Measurements from ENCODE around the gene SMIM36.

SMIM36 gene

DNA sequence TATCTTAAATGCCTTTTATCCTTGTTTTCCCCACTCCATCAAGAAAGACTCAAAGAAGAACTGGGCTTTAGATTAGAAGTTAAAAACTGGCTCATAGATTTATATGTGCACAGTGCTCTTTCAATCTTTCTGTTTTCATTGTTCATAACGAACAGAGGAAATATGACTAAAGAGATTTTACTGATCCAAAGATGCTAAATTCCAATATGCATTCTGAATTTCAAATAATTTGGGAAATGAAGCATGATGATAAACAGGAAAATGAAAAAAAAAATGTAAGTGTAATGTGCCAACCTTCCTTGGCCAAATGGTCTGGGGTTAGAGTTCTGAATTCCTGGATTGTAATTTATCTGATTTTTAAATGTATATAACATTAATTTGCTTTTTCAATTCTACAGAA is 25.0 kb upstream of the SMIM36 start:
- H3K79me2 ChIP-seq (ENCODE audit: insufficient read depth, low read depth), result no peaks in the 10 kb centered on the region

DNA sequence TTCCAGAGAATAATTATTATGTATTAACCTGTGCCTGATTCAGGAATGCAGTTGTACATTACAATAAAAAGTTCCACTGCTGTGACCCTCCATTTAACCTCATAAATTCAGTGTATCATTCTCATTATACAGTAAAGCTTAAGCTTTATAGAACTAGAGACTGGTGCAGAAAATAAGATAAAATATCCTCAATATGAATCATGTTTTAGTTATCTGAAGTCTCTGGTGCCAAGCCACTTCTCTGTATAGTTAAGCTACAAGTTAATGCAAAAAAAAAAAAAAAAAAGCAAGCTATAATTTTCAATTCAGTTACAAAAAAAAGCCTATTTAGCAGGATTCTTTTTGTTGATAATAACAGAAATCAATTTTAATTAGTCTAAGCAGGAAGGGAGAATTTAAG is 22.4 kb upstream of the SMIM36 start:
- TF ChIP-seq, protein P1, sequence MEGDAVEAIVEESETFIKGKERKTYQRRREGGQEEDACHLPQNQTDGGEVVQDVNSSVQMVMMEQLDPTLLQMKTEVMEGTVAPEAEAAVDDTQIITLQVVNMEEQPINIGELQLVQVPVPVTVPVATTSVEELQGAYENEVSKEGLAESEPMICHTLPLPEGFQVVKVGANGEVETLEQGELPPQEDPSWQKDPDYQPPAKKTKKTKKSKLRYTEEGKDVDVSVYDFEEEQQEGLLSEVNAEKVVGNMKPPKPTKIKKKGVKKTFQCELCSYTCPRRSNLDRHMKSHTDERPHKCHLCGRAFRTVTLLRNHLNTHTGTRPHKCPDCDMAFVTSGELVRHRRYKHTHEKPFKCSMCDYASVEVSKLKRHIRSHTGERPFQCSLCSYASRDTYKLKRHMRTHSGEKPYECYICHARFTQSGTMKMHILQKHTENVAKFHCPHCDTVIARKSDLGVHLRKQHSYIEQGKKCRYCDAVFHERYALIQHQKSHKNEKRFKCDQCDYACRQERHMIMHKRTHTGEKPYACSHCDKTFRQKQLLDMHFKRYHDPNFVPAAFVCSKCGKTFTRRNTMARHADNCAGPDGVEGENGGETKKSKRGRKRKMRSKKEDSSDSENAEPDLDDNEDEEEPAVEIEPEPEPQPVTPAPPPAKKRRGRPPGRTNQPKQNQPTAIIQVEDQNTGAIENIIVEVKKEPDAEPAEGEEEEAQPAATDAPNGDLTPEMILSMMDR (conservative IDR thresholded peaks at IDR 0.05; ENCODE audit: low read depth, low read length), result no peak
- Histone ChIP-seq H3K4me3 (IDR thresholded peaks at IDR 0.05; ENCODE audit: insufficient read depth, low read depth, low read length) (no peak overlapping the region), H3K4me1 (ENCODE audit: low read depth, poor library complexity, severe bottlenecking) (no peaks in the 10 kb centered on the region), H3K4me2 (no peak overlapping the region), H3K9ac (no peak overlapping the region), H3K27ac (no peak overlapping the region), H2AFZ (ENCODE audit: low read depth) (no peak overlapping the region), H4K20me1 (ENCODE audit: insufficient read depth) (no peaks in the 10 kb centered on the region), H3K79me2 (ENCODE audit: insufficient read depth, low read depth) (no peaks in the 10 kb centered on the region), H3K36me3 (ENCODE audit: insufficient read depth) (no peaks in the 10 kb centered on the region), H3K27me3 (ENCODE audit: insufficient read depth, low read depth) (no peaks in the 10 kb centered on the region)

More for the DNA sequence above, 25.0 kb upstream of the SMIM36 start:
- Histone ChIP-seq H3K27ac (no peak overlapping the region), H3K4me1 (ENCODE audit: low read depth, poor library complexity, severe bottlenecking) (no peaks in the 10 kb centered on the region), H3K9ac (no peak overlapping the region), H3K4me3 (IDR thresholded peaks at IDR 0.05; ENCODE audit: insufficient read depth, low read depth, low read length) (no peak overlapping the region), H2AFZ (ENCODE audit: low read depth) (no peak overlapping the region), H4K20me1 (ENCODE audit: insufficient read depth) (no peaks in the 10 kb centered on the region), H3K27me3 (ENCODE audit: insufficient read depth, low read depth) (no peaks in the 10 kb centered on the region), H3K36me3 (ENCODE audit: insufficient read depth) (no peaks in the 10 kb centered on the region), H3K4me2 (no peak overlapping the region)
- TF ChIP-seq, protein P1 (conservative IDR thresholded peaks at IDR 0.05; ENCODE audit: low read depth, low read length), result no peak

DNA sequence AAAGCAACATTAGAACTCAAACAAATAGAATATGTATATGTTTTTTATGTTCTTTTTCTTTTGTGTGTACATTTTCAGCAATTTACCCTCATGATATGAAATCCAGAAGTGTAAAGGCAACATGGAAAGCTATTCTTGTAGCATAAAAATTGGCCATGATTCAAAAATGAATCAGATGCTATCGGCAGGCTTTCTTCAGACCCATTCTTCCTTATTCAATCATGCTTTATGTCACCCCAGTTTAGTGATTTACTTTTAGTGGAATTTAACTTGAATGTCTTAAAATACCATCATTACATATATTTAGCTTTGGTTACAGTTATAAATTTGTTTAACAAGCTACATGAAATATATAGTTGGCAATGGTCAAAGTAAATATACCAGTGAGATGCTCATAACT is 21.4 kb upstream of the SMIM36 start:
- no peak overlapping the region for H2AFZ ChIP-seq (ENCODE audit: low read depth)
- H3K4me3 ChIP-seq (IDR thresholded peaks at IDR 0.05; ENCODE audit: insufficient read depth, low read depth, low read length), result no peak overlapping the region
- no peak overlapping the region for H3K4me2 ChIP-seq
- TF ChIP-seq, protein P1 (conservative IDR thresholded peaks at IDR 0.05; ENCODE audit: low read depth, low read length), result no peak
- no peak overlapping the region for H3K9ac ChIP-seq
- H3K4me1 ChIP-seq (ENCODE audit: low read depth, poor library complexity, severe bottlenecking), result no peaks in the 10 kb centered on the region
- no peaks in the 10 kb centered on the region for H3K27me3 ChIP-seq (ENCODE audit: insufficient read depth, low read depth)
- no peaks in the 10 kb centered on the region for H3K79me2 ChIP-seq (ENCODE audit: insufficient read depth, low read depth)
- H3K36me3 ChIP-seq (ENCODE audit: insufficient read depth), result no peaks in the 10 kb centered on the region
- H4K20me1 ChIP-seq (ENCODE audit: insufficient read depth), result no peaks in the 10 kb centered on the region
- no peak overlapping the region for H3K27ac ChIP-seq

DNA sequence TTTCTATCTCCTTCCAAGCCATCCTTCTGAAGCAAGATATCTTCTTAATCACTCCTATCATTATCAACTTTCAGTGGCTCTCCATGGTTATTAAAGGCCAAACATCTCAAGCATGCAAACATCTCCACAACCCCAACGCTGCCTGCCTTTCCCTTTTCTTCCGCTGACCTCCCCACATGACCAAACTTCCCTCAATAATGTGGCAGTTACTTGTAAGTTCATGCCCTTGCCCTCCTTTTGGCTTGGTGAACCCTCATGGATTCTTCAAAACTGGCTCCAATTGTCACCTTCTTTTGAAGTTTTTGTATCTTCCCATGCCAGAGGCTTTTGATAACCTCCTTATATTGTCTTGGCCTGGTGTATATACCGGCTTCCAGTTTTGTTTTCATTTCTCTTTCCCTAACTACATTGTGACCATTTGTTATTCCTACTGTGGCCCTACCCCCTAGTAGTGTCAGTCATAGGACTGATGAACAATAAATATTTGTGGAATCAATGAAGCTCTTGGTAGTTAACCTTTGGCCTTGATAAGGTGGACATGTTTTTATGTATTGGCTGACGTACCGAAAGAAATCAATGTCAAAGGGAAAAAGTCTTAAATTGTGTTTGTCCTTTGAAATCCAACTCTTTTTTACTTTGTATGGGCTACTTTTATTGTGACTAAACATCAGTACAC is 19.9 kb upstream of the SMIM36 start:
- H3K4me1 ChIP-seq (ENCODE audit: low read depth, poor library complexity, severe bottlenecking), result no peaks in the 10 kb centered on the region
- H3K79me2 ChIP-seq (ENCODE audit: insufficient read depth, low read depth), result no peaks in the 10 kb centered on the region
- TF ChIP-seq, protein P1 (conservative IDR thresholded peaks at IDR 0.05; ENCODE audit: low read depth, low read length), result no peak
- H3K4me3 ChIP-seq (IDR thresholded peaks at IDR 0.05; ENCODE audit: insufficient read depth, low read depth, low read length), result no peak overlapping the region
- no peaks in the 10 kb centered on the region for H4K20me1 ChIP-seq (ENCODE audit: insufficient read depth)
- H3K27me3 ChIP-seq (ENCODE audit: insufficient read depth, low read depth), result no peaks in the 10 kb centered on the region
- H3K36me3 ChIP-seq (ENCODE audit: insufficient read depth), result no peaks in the 10 kb centered on the region
- no peak overlapping the region for H2AFZ ChIP-seq (ENCODE audit: low read depth)
- H3K4me2 ChIP-seq, result no peak overlapping the region
- H3K27ac ChIP-seq, result no peak overlapping the region
- H3K9ac ChIP-seq, result no peak overlapping the region
